Activated B cell treated with CpG ODN at 0.5 μM for 24 hours (primary cell): ENCODE data around the gene CBX7. TPM values are rescaled to one million over a fixed set of nuclear protein-coding genes. Genes with fewer than 3 reads are reported as not detected.

Experiments used
- ATAC-seq: fragments of 200-7000 bp; cut with Tn5 transposase; one replicate; pipeline ENCODE4 v1.10.0; 2021; ENCODE audit warnings: low read depth, mild to moderate bottlenecking, moderate library complexity
- CTCF ChIA-PET: fragments of 350-600 bp; sonication (Branson Sonifier 250); formaldehyde crosslinking; loops from one replicate; lab custom pipeline; 2021; ENCODE audit warnings: antibody characterized with exemption; lab: Charles Lee
- POLR2A ChIA-PET: fragments of 350-600 bp; sonication (Branson Sonifier 250); formaldehyde crosslinking; loops from one replicate; lab custom pipeline; 2021; ENCODE audit warnings: antibody characterized with exemption; lab: Charles Lee
- DNase-seq: peaks from one replicate; pipeline ENCODE4 v3.0.0; 2022
- H3K27ac Mint-ChIP-seq: one replicate; pipeline ENCODE4 v1.8.0; 2020; ENCODE audit warnings: mixed read lengths
- H3K27me3 Mint-ChIP-seq: one replicate; pipeline ENCODE4 v1.8.0; 2021; ENCODE audit warnings: mixed read lengths
- H3K36me3 Mint-ChIP-seq: one replicate; pipeline ENCODE4 v1.8.0; 2021; ENCODE audit warnings: low read depth, mixed read lengths
- H3K4me1 Mint-ChIP-seq: one replicate; pipeline ENCODE4 v1.8.0; 2021; ENCODE audit warnings: mixed read lengths
- H3K4me3 Mint-ChIP-seq: one replicate; pipeline ENCODE4 v1.8.0; 2020; ENCODE audit warnings: mild to moderate bottlenecking, mixed read lengths
- H3K9me3 Mint-ChIP-seq: one replicate; pipeline ENCODE4 v1.8.0; 2020; ENCODE audit warnings: mixed read lengths
- intact Hi-C: fragments of 100-400 bp; cut with micrococcal nuclease; formaldehyde crosslinking; loops from one replicate; pipeline ENCODE4 v1.15.1; 2024
- total RNA-seq: library from RNA; stranded (reverse); gene quantifications from 2 replicates; pipeline ENCODE4 v1.2.3, GENCODE V29; 2022
- TF ChIP-seq, protein P1 (sequence below): fragments of 200-600 bp; IDR thresholded peaks from one replicate; pipeline ENCODE4 v1.8.0; 2022; ENCODE audit warnings: antibody characterized with exemption, mild to moderate bottlenecking

CBX7 gene
- total RNA-seq, 1 donor from 2014 or later, result 45.4 TPM

DNA sequence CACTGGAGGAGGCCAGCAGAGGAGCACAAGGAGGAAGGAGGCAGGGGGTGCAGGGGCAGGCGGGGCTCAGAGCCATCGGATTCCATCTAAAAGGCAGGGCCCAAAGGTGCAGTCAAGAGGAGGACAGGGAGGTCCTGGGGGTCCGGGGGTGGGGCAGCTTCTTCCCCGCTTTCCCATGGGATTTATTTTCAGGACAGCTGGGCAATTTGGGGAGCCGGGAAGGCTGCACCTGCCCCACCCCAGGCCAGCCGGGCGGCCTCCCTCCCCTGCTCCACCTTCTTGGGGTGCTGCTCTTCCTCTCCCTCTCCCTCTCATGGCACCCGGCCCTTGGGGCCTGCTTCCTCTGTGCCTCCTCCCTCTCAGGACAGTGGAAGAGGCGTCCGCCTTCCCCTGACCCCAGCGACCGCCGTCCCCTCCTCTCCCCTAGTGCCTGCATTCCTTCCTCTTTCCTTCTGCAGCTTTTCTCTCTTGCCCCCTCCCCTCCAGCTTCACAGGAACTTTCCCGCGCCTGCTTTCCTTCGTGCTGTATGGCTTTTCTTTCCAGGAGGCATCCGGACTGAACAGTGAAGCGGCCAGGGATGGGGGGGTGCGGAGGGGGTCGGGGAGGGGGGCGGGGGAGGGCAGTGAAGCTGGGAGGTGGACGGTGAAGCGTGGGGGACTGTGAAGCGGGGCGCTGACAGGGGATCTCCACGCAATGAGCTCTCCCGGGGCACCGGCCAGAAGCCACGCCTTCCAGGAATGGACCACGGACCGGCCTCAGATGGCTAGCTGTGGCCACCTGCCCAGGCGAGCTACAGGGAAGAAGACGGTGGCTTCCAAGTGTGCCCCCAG, 28.5 kb downstream of the CBX7 start:
- TF ChIP-seq, protein P1, sequence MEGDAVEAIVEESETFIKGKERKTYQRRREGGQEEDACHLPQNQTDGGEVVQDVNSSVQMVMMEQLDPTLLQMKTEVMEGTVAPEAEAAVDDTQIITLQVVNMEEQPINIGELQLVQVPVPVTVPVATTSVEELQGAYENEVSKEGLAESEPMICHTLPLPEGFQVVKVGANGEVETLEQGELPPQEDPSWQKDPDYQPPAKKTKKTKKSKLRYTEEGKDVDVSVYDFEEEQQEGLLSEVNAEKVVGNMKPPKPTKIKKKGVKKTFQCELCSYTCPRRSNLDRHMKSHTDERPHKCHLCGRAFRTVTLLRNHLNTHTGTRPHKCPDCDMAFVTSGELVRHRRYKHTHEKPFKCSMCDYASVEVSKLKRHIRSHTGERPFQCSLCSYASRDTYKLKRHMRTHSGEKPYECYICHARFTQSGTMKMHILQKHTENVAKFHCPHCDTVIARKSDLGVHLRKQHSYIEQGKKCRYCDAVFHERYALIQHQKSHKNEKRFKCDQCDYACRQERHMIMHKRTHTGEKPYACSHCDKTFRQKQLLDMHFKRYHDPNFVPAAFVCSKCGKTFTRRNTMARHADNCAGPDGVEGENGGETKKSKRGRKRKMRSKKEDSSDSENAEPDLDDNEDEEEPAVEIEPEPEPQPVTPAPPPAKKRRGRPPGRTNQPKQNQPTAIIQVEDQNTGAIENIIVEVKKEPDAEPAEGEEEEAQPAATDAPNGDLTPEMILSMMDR, result no peak
- DNase-seq (no peak), ATAC-seq (no peak)
- Mint-ChIP-seq H3K27me3 (no peaks in the 10 kb centered on the region), H3K27ac (no peak overlapping the region), H3K36me3 (no peaks in the 10 kb centered on the region), H3K9me3 (no peaks in the 10 kb centered on the region), H3K4me1 (peaks cover 6% of the 10 kb centered on the region), H3K4me3 (no peak overlapping the region)
- ChIA-PET CTCF (interaction anchor here (1.5 kb wide), 1 partner anchor 117 kb away, joined by 7 read pairs; no protein-coding TSS in a partner anchor), POLR2A (interaction anchor here (0.6 to 0.7 kb wide), 3 partner anchors 13 to 207 kb away, joined by 3 to 8 read pairs (median 3); no protein-coding TSS in a partner anchor)
- intact Hi-C loops, result no loop called here

DNA sequence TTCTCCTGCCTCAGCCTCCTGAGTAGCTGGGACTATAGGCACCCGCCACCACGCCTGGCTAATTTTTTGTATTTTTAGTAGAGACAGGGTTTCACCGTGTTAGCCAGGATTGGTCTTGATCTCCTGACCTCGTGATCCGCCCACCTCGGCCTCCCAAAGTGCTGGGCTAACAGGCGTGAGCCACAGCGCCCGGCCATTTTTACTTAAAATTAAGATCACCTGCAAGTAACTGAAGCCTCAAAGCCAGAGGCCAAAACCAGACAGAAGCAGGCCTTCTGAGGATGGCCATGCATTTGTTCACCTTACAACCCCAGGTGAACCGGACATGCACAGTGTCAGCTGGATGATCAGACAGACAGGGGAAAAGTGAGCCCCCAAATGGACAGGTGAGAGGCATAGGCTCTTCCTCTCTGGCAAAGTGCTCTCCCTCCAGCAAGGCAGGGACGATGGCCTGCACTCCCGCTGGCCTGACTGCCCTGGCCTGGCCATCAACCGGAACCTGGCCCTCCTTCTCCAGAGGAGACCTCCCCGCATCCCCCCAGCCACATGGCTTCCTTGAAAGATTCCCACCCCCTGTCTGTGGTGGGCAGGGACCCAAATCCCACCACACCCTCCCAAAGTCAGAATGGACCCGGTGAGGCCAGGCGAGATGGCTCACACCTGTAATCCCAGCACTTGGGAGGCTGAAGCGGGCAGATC, 29.6 kb downstream of the CBX7 start:
- TF ChIP-seq, protein P1, result no peak
- no peak overlapping the region for H3K27ac Mint-ChIP-seq
- DNase-seq (no peak), ATAC-seq (no peak)
- intact Hi-C loops, result loop anchor here (1.0 kb wide), 1 partner anchor 116 kb away; no protein-coding TSS in a partner anchor
- ChIA-PET POLR2A (interaction anchor here (0.7 kb wide), 1 partner anchor 12 kb away, joined by 3 read pairs; no protein-coding TSS in a partner anchor), CTCF (interaction anchor here (1.4 to 1.5 kb wide), 4 partner anchors 109 to 120 kb away, joined by 5 to 7 read pairs (median 6); partner anchors contain the start of gene APOBEC3C)
- H3K36me3 Mint-ChIP-seq, result no peaks in the 10 kb centered on the region
- H3K4me1 Mint-ChIP-seq, result peaks cover 12% of the 10 kb centered on the region
- H3K9me3 Mint-ChIP-seq, result no peaks in the 10 kb centered on the region
- H3K4me3 Mint-ChIP-seq, result no peak overlapping the region
- H3K27me3 Mint-ChIP-seq, result no peaks in the 10 kb centered on the region

GRCh38 chr22:39120983-39121382, 31.5 kb downstream of the CBX7 start:
- CTCF ChIA-PET, result no interaction called here
- TF ChIP-seq, protein P1, result no peak
- H3K27ac Mint-ChIP-seq, result no peak overlapping the region
- no peaks in the 10 kb centered on the region for H3K27me3 Mint-ChIP-seq
- H3K4me1 Mint-ChIP-seq, result peaks cover 30% of the 10 kb centered on the region
- POLR2A ChIA-PET, result interaction anchor here (0.6 kb wide), 1 partner anchor 100 kb away, joined by 4 read pairs; the partner anchor contains the start of gene APOBEC3D
- no peaks in the 10 kb centered on the region for H3K9me3 Mint-ChIP-seq
- intact Hi-C loops, result no loop called here
- DNase-seq, result no peak
- H3K36me3 Mint-ChIP-seq, result no peaks in the 10 kb centered on the region
- ATAC-seq, result no peak
- H3K4me3 Mint-ChIP-seq, result no peak overlapping the region

GRCh38 chr22:39117585-39118191, 34.8 kb downstream of the CBX7 start:
- no peaks in the 10 kb centered on the region for H3K9me3 Mint-ChIP-seq
- ATAC-seq (peak; percentile 64), DNase-seq (peak; percentile 37)
- H3K4me1 Mint-ChIP-seq, result peaks cover 52% of the 10 kb centered on the region
- intact Hi-C loops, result loop anchor here (1.0 kb wide), 6 partner anchors 18 to 247 kb away; partner anchors contain the start of gene APOBEC3C
- H3K27me3 Mint-ChIP-seq, result no peaks in the 10 kb centered on the region
- peak overlapping the region; percentile 67 for H3K4me3 Mint-ChIP-seq
- TF ChIP-seq, protein P1, result no peak
- H3K27ac Mint-ChIP-seq, result peak overlapping the region; percentile 86
- POLR2A ChIA-PET, result interaction anchor here (0.8 to 1.6 kb wide), 9 partner anchors 10 to 54 kb away, joined by 3 to 15 read pairs (median 5); no protein-coding TSS in a partner anchor
- no peaks in the 10 kb centered on the region for H3K36me3 Mint-ChIP-seq
- CTCF ChIA-PET, result interaction anchor here (0.9 to 2.3 kb wide), 8 partner anchors 10 to 198 kb away, joined by 3 to 17 read pairs (median 4); partner anchors contain the start of gene APOBEC3B
